Keratinocyte (primary cell): ENCODE results near the gene GSAP. TPM values are rescaled to one million over a fixed set of nuclear protein-coding genes. Genes with fewer than 3 reads are reported as not detected.

Source experiments
- DNase-seq: peaks from one replicate; pipeline ENCODE4 v3.0.0-alpha.2; 2011; ENCODE audit warnings: low read depth, missing footprints, low spot score
- FAIRE-seq: peaks from 2 replicates; lab custom pipeline; 2011; peaks lifted over from hg19 to GRCh38; lab: Jason Lieb, UNC
- H2AFZ ChIP-seq: 2 replicates; pipeline ENCODE4 v1.6.0; 2012; ENCODE audit warnings: low read length, control low read depth, inconsistent platforms; ENCODE audit not compliant: control insufficient read depth
- H3K27ac ChIP-seq: 2 replicates; pipeline ENCODE4 v1.5.1; 2011; ENCODE audit warnings: low read length; ENCODE audit not compliant: control insufficient read depth, insufficient read depth
- H3K27me3 ChIP-seq: 3 replicates; pipeline ENCODE4 v1.6.0; 2011; ENCODE audit warnings: low read length; ENCODE audit not compliant: control insufficient read depth, insufficient read depth; ENCODE audit errors: extremely low read depth
- H3K36me3 ChIP-seq, 2 experiments: 2 replicates in 1 of 2; 3 replicates in 1 of 2; pipeline ENCODE4 v1.5.1; 2011; ENCODE audit warnings: low read length in 2 of 2, mild to moderate bottlenecking in 1 of 2; ENCODE audit not compliant: control insufficient read depth in 2 of 2, insufficient read depth in 2 of 2; ENCODE audit errors: extremely low read depth in 1 of 2
- H3K4me1 ChIP-seq: 3 replicates; pipeline ENCODE4 v1.5.1; 2011; ENCODE audit warnings: low read length; ENCODE audit not compliant: control insufficient read depth, insufficient read depth; ENCODE audit errors: extremely low read depth
- H3K4me2 ChIP-seq: 3 replicates; pipeline ENCODE4 v1.6.0; 2011; ENCODE audit warnings: low read depth, low read length; ENCODE audit not compliant: control insufficient read depth, insufficient read depth; ENCODE audit errors: extremely low read depth
- H3K4me3 ChIP-seq, 3 experiments: fragments of 200-600 bp in 1 of 3; sonication (generic) in 1 of 3; 2 replicates in 2 of 3; 3 replicates in 1 of 3; pipeline ENCODE4 v1.5.1; 2011 to 2016; ENCODE audit warnings: low read length in 3 of 3, mild to moderate bottlenecking in 3 of 3, control low read depth in 2 of 3, inconsistent platforms in 1 of 3, low read depth in 1 of 3, mixed read lengths in 1 of 3, mixed run types in 1 of 3, moderate library complexity in 1 of 3; ENCODE audit not compliant: control insufficient read depth in 2 of 3, insufficient read depth in 2 of 3; ENCODE audit errors: extremely low read depth in 1 of 3
- H3K79me2 ChIP-seq: 2 replicates; pipeline ENCODE4 v1.6.0; 2012; ENCODE audit warnings: low read length; ENCODE audit not compliant: control insufficient read depth, insufficient read depth
- H3K9ac ChIP-seq: 3 replicates; pipeline ENCODE4 v1.6.0; 2011; ENCODE audit warnings: low read length; ENCODE audit not compliant: control insufficient read depth, insufficient read depth; ENCODE audit errors: extremely low read depth
- H3K9me1 ChIP-seq: 3 replicates; pipeline ENCODE4 v1.6.0; 2011; ENCODE audit warnings: low read length; ENCODE audit not compliant: control insufficient read depth, insufficient read depth; ENCODE audit errors: extremely low read depth
- H3K9me3 ChIP-seq: 2 replicates; pipeline ENCODE4 v1.5.1; 2012; ENCODE audit warnings: low read depth, low read length; ENCODE audit not compliant: control insufficient read depth
- H4K20me1 ChIP-seq: 3 replicates; pipeline ENCODE4 v1.6.0; 2011; ENCODE audit warnings: low read length; ENCODE audit not compliant: control insufficient read depth, insufficient read depth; ENCODE audit errors: extremely low read depth
- CTCF ChIP-seq, 3 experiments: IDR thresholded peaks in 1 of 3; conservative IDR thresholded peaks in 1 of 3; optimal IDR thresholded peaks in 1 of 3; 2 replicates in 2 of 3; 3 replicates in 1 of 3; pipeline versions ENCODE3 to v1.5.1; 2011; ENCODE audit warnings: low read length in 3 of 3, mild to moderate bottlenecking in 3 of 3, moderate library complexity in 2 of 3, control low read depth in 1 of 3, inconsistent platforms in 1 of 3; ENCODE audit not compliant: insufficient read depth in 2 of 3; ENCODE audit errors: extremely low read depth in 1 of 3
- EZH2 ChIP-seq: IDR thresholded peaks from one replicate; pipeline ENCODE4 v1.6.1; 2012; ENCODE audit warnings: inconsistent platforms, mild to moderate bottlenecking, low read length, moderate library complexity
- dilution Hi-C: fragments of 300-500 bp; cut with MboI; formaldehyde crosslinking; loops from one replicate; pipeline ENCODE4 v1.7.0; 2020; ENCODE audit warnings: low sequenced_read_pairs; ENCODE audit not compliant: extremely low pct_ligation_motif_present
- polyA plus RNA-seq, 5 experiments: library from polyadenylated mRNA; depleted of rRNA in 3 of 5; stranded (reverse) in 3 of 5; stranded (forward) in 1 of 5; unstranded in 1 of 5; fragments of >200 nt; gene quantifications; 1 replicate in 1 of 5; 2 replicates in 3 of 5; 3 replicates in 1 of 5; pipeline versions ENCODE4 v1.2.1 to v1.2.3, GENCODE V29; 2011 to 2012; ENCODE audit warnings: missing spikeins in 2 of 5, low read depth in 1 of 5, low replicate concordance in 1 of 5

GSAP gene
- polyA plus RNA-seq, 1 donor (not counting 4 experiments of a cell fraction or from before 2014, with no cell fraction given), result 5.4 TPM

DNA sequence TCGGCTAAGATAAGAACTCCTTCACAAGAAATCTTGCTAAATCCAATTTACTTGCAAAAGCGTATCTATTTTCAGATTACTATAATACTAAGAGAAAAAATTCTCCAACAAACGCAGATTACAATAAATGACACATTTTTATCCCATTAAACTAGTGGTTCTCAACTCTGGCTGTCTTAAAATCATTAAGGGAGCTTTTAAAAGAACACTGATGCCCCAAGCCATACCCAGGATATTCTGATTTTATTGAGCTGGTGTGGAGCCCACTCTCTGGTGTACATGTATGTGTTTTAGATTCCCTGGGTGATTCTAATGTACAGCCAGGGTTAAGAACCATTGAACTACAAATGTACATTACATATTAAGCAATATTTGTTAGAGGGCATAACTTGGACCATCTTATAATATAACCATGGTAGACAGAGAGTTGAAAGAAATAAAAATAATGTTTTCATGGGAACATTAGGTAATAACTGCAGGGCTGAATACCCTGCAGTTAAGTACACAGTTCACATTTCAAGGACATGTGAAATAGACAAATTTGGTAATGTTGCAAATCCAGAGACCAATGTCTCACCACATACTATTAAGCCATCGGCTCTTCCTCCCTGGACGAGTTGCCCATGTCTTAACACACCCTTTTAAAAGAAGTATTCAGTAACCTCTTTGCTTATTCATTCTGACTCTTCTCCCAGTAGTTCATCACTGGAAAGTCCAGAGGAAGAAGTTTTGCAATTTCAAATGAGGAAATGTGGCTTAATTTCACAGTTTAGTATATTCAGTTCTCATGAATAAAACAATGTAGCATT lies 6.2 kb downstream of the GSAP start:
- no peak overlapping the region for H2AFZ ChIP-seq
- H3K36me3 ChIP-seq, result no peaks in the 10 kb centered on the region
- peak; percentile 56 for DNase-seq
- H3K9ac ChIP-seq, result peak overlapping the region; percentile 70
- TF ChIP-seq CTCF (optimal IDR thresholded peaks at IDR 0.05 in 1 of 3, IDR thresholded peaks at IDR 0.05 in 1 of 3, conservative IDR thresholded peaks at IDR 0.05 in 1 of 3; ENCODE audit: extremely low read depth in 1 of 3, insufficient read depth in 2 of 3, low read length in 3 of 3) (no peak), EZH2 (no peak)
- dilution Hi-C loops, result no loop called here
- H3K4me1 ChIP-seq, result peaks cover 32% of the 10 kb centered on the region
- no peaks in the 10 kb centered on the region for H3K79me2 ChIP-seq
- H3K9me3 ChIP-seq, result no peaks in the 10 kb centered on the region
- no peaks in the 10 kb centered on the region for H4K20me1 ChIP-seq
- H3K9me1 ChIP-seq, result no peaks in the 10 kb centered on the region
- H3K27me3 ChIP-seq, result no peaks in the 10 kb centered on the region
- H3K4me3 ChIP-seq, result peak overlapping the region in 2 of 3 experiments; percentile 6 to 31
- peak overlapping the region; percentile 98 for H3K27ac ChIP-seq
- peak overlapping the region; percentile 65 for H3K4me2 ChIP-seq
- FAIRE-seq, result peak; percentile 84

- Histone ChIP-seq H3K36me3 (no peaks in the 10 kb centered on the region), H3K27me3 (no peaks in the 10 kb centered on the region), H3K9me1 (no peaks in the 10 kb centered on the region), H3K4me3 (peak overlapping the region in 1 of 3 experiments; percentile 6), H3K9me3 (no peaks in the 10 kb centered on the region), H4K20me1 (no peaks in the 10 kb centered on the region), H3K27ac (peak overlapping the region; percentile 98), H3K4me1 (peaks cover 32% of the 10 kb centered on the region), H3K79me2 (no peaks in the 10 kb centered on the region), H3K4me2 (peak overlapping the region; percentile 65), H3K9ac (peak overlapping the region; percentile 70), H2AFZ (peak overlapping the region; percentile 23)
- DNase-seq (peak; percentile 23), FAIRE-seq (peak; percentile 69)
- no peak for TF ChIP-seq CTCF (optimal IDR thresholded peaks at IDR 0.05 in 1 of 3, IDR thresholded peaks at IDR 0.05 in 1 of 3, conservative IDR thresholded peaks at IDR 0.05 in 1 of 3; ENCODE audit: extremely low read depth in 1 of 3, insufficient read depth in 2 of 3, low read length in 3 of 3)
- TF ChIP-seq EZH2, result no peak
- dilution Hi-C loops, result no loop called here
Measured at GRCh38 chr7:77409005-77409738, 7.0 kb downstream of the GSAP start.
